Transverse colon (tissue), 4 donors: ENCODE results near the gene FMR1. TPM values are rescaled to one million over a fixed set of nuclear protein-coding genes. Genes with fewer than 3 reads are reported as not detected.

Experiments
- DNase-seq: peaks from one replicate; pipeline ENCODE4 v3.0.0-alpha.2; 2019
- H3K27ac ChIP-seq, 4 donors: fragments of 200-600 bp; sonication (generic); 2 replicates each; pipeline ENCODE4 v1.5.1; 2016 to 2018; ENCODE audit warnings: inconsistent platforms in 4 of 4
- H3K27me3 ChIP-seq: fragments of 200-600 bp; sonication (generic); 2 replicates; pipeline ENCODE4 v1.5.1; 2017; ENCODE audit warnings: inconsistent platforms
- H3K36me3 ChIP-seq, 4 donors: fragments of 200-600 bp; sonication (generic); 2 replicates each; pipeline ENCODE4 v1.5.1; 2017 to 2019; ENCODE audit warnings: inconsistent platforms in 4 of 4
- H3K4me1 ChIP-seq, 4 donors: fragments of 200-600 bp; sonication (generic); 2 replicates each; pipeline ENCODE4 v1.5.1; 2017 to 2020; ENCODE audit warnings: inconsistent platforms in 4 of 4
- H3K4me3 ChIP-seq, 4 donors: fragments of 200-600 bp; sonication (generic); 1 replicate in 1 of 4; 2 replicates in 3 of 4; pipeline versions ENCODE4 v1.5.1 to v1.6.1; 2017 to 2019; ENCODE audit warnings: inconsistent platforms in 4 of 4
- H3K9me3 ChIP-seq, 2 donors: fragments of 200-600 bp; sonication (generic); 2 replicates each; pipeline ENCODE4 v1.5.1; 2017 to 2019; ENCODE audit warnings: inconsistent platforms in 2 of 2
- CTCF ChIP-seq, 5 experiments: fragments of 200-600 bp in 3 of 5; fragments of 450-650 bp in 2 of 5; sonication (generic) in 3 of 5; IDR thresholded peaks; 1 replicate in 2 of 5; 2 replicates in 3 of 5; pipeline ENCODE4 v1.5.1; 2016 to 2017; ENCODE audit warnings: antibody characterized with exemption in 5 of 5, inconsistent platforms in 3 of 5, mild to moderate bottlenecking in 2 of 5, moderate library complexity in 1 of 5
- EP300 ChIP-seq: sonication (generic); formaldehyde crosslinking; IDR thresholded peaks from one replicate; pipeline ENCODE4 v1.6.1; 2017; ENCODE audit warnings: antibody characterized with exemption, low read depth
- POLR2A ChIP-seq: fragments of 450-650 bp; IDR thresholded peaks from one replicate; pipeline ENCODE4 v1.6.1; 2016; ENCODE audit warnings: antibody characterized with exemption, mild to moderate bottlenecking, moderate library complexity
- POLR2AphosphoS5 ChIP-seq, 3 donors: sonication (generic); formaldehyde crosslinking; IDR thresholded peaks; one replicate each; pipeline ENCODE4 v1.6.1; 2016; ENCODE audit warnings: antibody characterized with exemption in 3 of 3
- WGBS, 2 donors: methylation state at CpG; one replicate each; pipeline ENCODE4 v1.1.5; 2018; ENCODE audit warnings: low coverage in 1 of 2; 5-methylcytosine and 5-hydroxymethylcytosine counted together
- in situ Hi-C, 4 donors: fragments of 200-750 bp; cut with MboI; loops; one replicate each; pipeline versions ENCODE4 v1.15.0 to v1.15.1; 2017; ENCODE audit warnings: low sequenced_read_pairs in 3 of 4, low pct_ligation_motif_present in 1 of 4, low pct_unique_long_range_greater_than_20kb in 1 of 4
- intact Hi-C: fragments of 100-400 bp; cut with DNase I; formaldehyde crosslinking; loops from one replicate; pipeline ENCODE4 v1.15.1; 2023; ENCODE audit warnings: low total_unique reads
- total RNA-seq, 4 donors: library from RNA; depleted of rRNA; stranded (reverse); fragments of >200 nt; gene quantifications; one replicate each; pipeline ENCODE4 v1.1.0, GENCODE V29; 2016

FMR1 gene
- total RNA-seq, 4 donors from 2014 or later, result 14.9 to 61.8 (median 31.2) TPM

GRCh38 chrX:147923605-147924004 is 11.9 kb downstream of the FMR1 start:
- in situ Hi-C loops, result loop anchor here in 1 of 4 donors (25.0 kb wide), 1 partner anchor 1564 kb away; no protein-coding TSS in a partner anchor
- intact Hi-C loops, result no loop called here
- Histone ChIP-seq H3K9me3 (no peaks in the 10 kb centered on the region), H3K27ac (no peak overlapping the region), H3K36me3 (no peaks in the 10 kb centered on the region), H3K27me3 (no peaks in the 10 kb centered on the region), H3K4me3 (no peak overlapping the region), H3K4me1 (peaks cover 0 to 11% (median 1%) of the 10 kb centered on the region in 4 donors)
- WGBS, 2 donors, result 42% methylated on average over 1 of the region's 1 CpG; no CpG with 5 or more reads in 1 of the 2 donors
- TF ChIP-seq EP300, result no peak
- no peak for TF ChIP-seq POLR2A
- no peak for TF ChIP-seq POLR2AphosphoS5 (IDR thresholded peaks at IDR 0.05)
- TF ChIP-seq CTCF (IDR thresholded peaks at IDR 0.05), result no peak
- DNase-seq, result no peak

GRCh38 chrX:147927256-147927655 is 15.5 kb downstream of the FMR1 start:
- Histone ChIP-seq H3K27ac (no peak overlapping the region), H3K9me3 (no peaks in the 10 kb centered on the region), H3K36me3 (no peaks in the 10 kb centered on the region), H3K27me3 (no peaks in the 10 kb centered on the region), H3K4me3 (no peak overlapping the region), H3K4me1 (no peaks in the 10 kb centered on the region)
- DNase-seq, result no peak
- WGBS, 2 donors, result 75 to 78% methylated on average over 3 to 4 of the region's 4 CpGs
- in situ Hi-C loops (no loop called here), intact Hi-C loops (no loop called here)
- TF ChIP-seq POLR2A (no peak), EP300 (no peak), CTCF (IDR thresholded peaks at IDR 0.05) (no peak), POLR2AphosphoS5 (IDR thresholded peaks at IDR 0.05) (no peak)

- 89 to 100% methylated on average over 1 of the region's 1 CpG for WGBS, 2 donors
- Histone ChIP-seq H3K36me3 (no peaks in the 10 kb centered on the region), H3K27me3 (no peaks in the 10 kb centered on the region), H3K9me3 (no peaks in the 10 kb centered on the region), H3K4me3 (no peak overlapping the region), H3K4me1 (no peaks in the 10 kb centered on the region), H3K27ac (no peak overlapping the region)
- no peak for DNase-seq
- TF ChIP-seq POLR2AphosphoS5 (IDR thresholded peaks at IDR 0.05) (no peak), POLR2A (no peak), CTCF (IDR thresholded peaks at IDR 0.05) (no peak), EP300 (no peak)
- intact Hi-C loops (no loop called here), in situ Hi-C loops (no loop called here)
These were observed 22.1 kb downstream of the FMR1 start for GRCh38 chrX:147933815-147934214.

GRCh38 chrX:147935156-147935758 is 23.5 kb downstream of the FMR1 start:
- Histone ChIP-seq H3K4me1 (no peaks in the 10 kb centered on the region), H3K27me3 (no peaks in the 10 kb centered on the region), H3K4me3 (no peak overlapping the region), H3K9me3 (no peaks in the 10 kb centered on the region), H3K27ac (no peak overlapping the region), H3K36me3 (no peaks in the 10 kb centered on the region)
- intact Hi-C loops (no loop called here), in situ Hi-C loops (no loop called here)
- DNase-seq, result no peak
- TF ChIP-seq POLR2AphosphoS5 (IDR thresholded peaks at IDR 0.05) (no peak), CTCF (IDR thresholded peaks at IDR 0.05) (no peak), POLR2A (no peak), EP300 (no peak)
- 71% methylated on average over 3 of the region's 3 CpGs; no CpG with 5 or more reads in 1 of the 2 donors for WGBS, 2 donors
